Measurements from ENCODE around the gene DCAF11. TPM values are rescaled to one million over a fixed set of nuclear protein-coding genes. Genes with fewer than 3 reads are reported as not detected.

Gene DCAF11
- total RNA-seq, 2 experiments from 2014 or later = 74.8 to 75.3 TPM

GRCh38 chr14:24139272-24139934 lies 24.8 kb downstream of the DCAF11 start:
- DNase-seq (peak in 2 of 14 experiments; percentile 45 to 49), ATAC-seq (ENCODE audit: poor library complexity) (no peak)
- H3K4me1 Mint-ChIP-seq (ENCODE audit: low read depth) = peaks cover 72% of the 10 kb centered on the region
- peak overlapping the region; percentile 94 for H3K4me3 Mint-ChIP-seq
- H3K27me3 Mint-ChIP-seq = no peaks in the 10 kb centered on the region
- intact Hi-C loops (cut with DNase I, micrococcal nuclease) = no loop called here
- Histone ChIP-seq H3K36me3 (ENCODE audit: insufficient read depth, low read length) (peaks cover 45% of the 10 kb centered on the region), H3K27me3 (ENCODE audit: control insufficient read depth in 1 of 2, insufficient read depth in 2 of 2, low read length in 2 of 2) (no peaks in the 10 kb centered on the region), H3K27ac (ENCODE audit: low read depth in 1 of 2, low read length in 2 of 2) (no peak overlapping the region), H3K4me1 (ENCODE audit: insufficient read depth, low read length) (peaks cover 64% of the 10 kb centered on the region), H3K9me3 (ENCODE audit: control insufficient read depth in 1 of 2, insufficient read depth in 1 of 2, low read length in 2 of 2) (no peaks in the 10 kb centered on the region), H3K4me3 (ENCODE audit: low read length) (no peak overlapping the region)
- CTCF ChIA-PET = interaction anchor here (1.7 kb wide), 1 partner anchor 22 kb away, joined by 3 read pairs; the partner anchor contains the start of gene IRF9
- H3K27ac Mint-ChIP-seq = peak overlapping the region; percentile 85
- H3K36me3 Mint-ChIP-seq (ENCODE audit: low read depth) = peaks cover 71% of the 10 kb centered on the region
- POLR2A ChIA-PET = interaction anchor here (0.7 to 11.7 kb wide), 4 partner anchors 9 to 76 kb away, joined by 3 to 296 read pairs (median 88); partner anchors contain the start of genes DCAF11, IRF9, MDP1 and NRL
- TF ChIP-seq, protein P1, sequence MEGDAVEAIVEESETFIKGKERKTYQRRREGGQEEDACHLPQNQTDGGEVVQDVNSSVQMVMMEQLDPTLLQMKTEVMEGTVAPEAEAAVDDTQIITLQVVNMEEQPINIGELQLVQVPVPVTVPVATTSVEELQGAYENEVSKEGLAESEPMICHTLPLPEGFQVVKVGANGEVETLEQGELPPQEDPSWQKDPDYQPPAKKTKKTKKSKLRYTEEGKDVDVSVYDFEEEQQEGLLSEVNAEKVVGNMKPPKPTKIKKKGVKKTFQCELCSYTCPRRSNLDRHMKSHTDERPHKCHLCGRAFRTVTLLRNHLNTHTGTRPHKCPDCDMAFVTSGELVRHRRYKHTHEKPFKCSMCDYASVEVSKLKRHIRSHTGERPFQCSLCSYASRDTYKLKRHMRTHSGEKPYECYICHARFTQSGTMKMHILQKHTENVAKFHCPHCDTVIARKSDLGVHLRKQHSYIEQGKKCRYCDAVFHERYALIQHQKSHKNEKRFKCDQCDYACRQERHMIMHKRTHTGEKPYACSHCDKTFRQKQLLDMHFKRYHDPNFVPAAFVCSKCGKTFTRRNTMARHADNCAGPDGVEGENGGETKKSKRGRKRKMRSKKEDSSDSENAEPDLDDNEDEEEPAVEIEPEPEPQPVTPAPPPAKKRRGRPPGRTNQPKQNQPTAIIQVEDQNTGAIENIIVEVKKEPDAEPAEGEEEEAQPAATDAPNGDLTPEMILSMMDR (IDR thresholded peaks at IDR 0.05) = no peak
- H3K9me3 Mint-ChIP-seq = no peaks in the 10 kb centered on the region

- Histone ChIP-seq H3K4me3 (ENCODE audit: low read length) (peak within 1 kb of the TSS; percentile 92), H3K36me3 (ENCODE audit: insufficient read depth, low read length) (peaks cover 58% of the 10 kb centered on the region), H3K9me3 (ENCODE audit: control insufficient read depth in 1 of 2, insufficient read depth in 1 of 2, low read length in 2 of 2) (no peaks in the 10 kb centered on the region), H3K27me3 (ENCODE audit: control insufficient read depth in 1 of 2, insufficient read depth in 2 of 2, low read length in 2 of 2) (no peaks in the 10 kb centered on the region), H3K27ac (ENCODE audit: low read depth in 1 of 2, low read length in 2 of 2) (peak within 1 kb of the TSS; percentile 62 to 71), H3K4me1 (ENCODE audit: insufficient read depth, low read length) (peaks cover 73% of the 10 kb centered on the region)
- ATAC-seq (ENCODE audit: poor library complexity) (peak; percentile 90), DNase-seq (peak; percentile 97 to 100 (median 99))
- Mint-ChIP-seq H3K36me3 (ENCODE audit: low read depth) (peaks cover 71% of the 10 kb centered on the region), H3K9me3 (no peaks in the 10 kb centered on the region), H3K27ac (peak within 1 kb of the TSS; percentile 90), H3K4me3 (peak within 1 kb of the TSS; percentile 95), H3K27me3 (no peaks in the 10 kb centered on the region), H3K4me1 (ENCODE audit: low read depth) (peaks cover 76% of the 10 kb centered on the region)
- TF ChIP-seq, protein P1 (IDR thresholded peaks at IDR 0.05) = no peak
- ChIA-PET POLR2A (interaction anchor here (0.7 to 11.7 kb wide), 23 partner anchors 9 to 289 kb away, joined by 3 to 296 read pairs (median 5); partner anchors contain the start of genes CBLN3, CHMP4A, DCAF11 and DHRS1), CTCF (interaction anchor here (0.8 to 1.2 kb wide), 7 partner anchors 19 to 101 kb away, joined by 3 to 11 read pairs (median 4); partner anchors contain the start of genes DCAF11, IRF9, MDP1 and NRL)
- intact Hi-C loops (cut with DNase I, micrococcal nuclease) = loop anchor here in 1 of 2 experiments (1.0 kb wide), 1 partner anchor 26 kb away; no protein-coding TSS in a partner anchor
Observed at GRCh38 chr14:24141097-24141880, 26.7 kb downstream of the DCAF11 start, which contains the start of gene EMC9. TSS of gene EMC9 (minus strand) at chr14:24141591. CDS start at chr14:24141304, 287 bp downstream.

DNA sequence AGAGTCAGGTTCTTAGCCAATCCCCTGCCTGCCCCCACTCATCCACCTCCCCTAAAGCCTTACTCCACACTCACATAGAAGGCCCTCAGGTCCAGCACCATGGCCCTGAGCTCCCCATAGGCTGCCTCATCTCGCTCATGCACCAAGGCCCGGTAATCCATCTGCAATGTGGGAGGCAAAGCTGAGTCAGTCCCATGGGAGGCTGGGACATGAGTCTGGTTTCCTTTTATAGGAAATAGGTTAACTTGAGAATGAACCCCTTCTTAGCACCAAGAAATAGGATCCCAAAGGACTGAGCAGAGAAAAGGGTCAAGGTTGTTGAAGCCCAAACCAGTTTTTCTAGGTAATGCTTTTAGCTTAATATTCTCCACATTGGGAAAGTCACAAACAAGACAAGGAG lies 28.9 kb downstream of the DCAF11 start:
- Mint-ChIP-seq H3K4me3 (peak overlapping the region; percentile 66), H3K4me1 (ENCODE audit: low read depth) (peaks cover 75% of the 10 kb centered on the region), H3K27ac (peak overlapping the region; percentile 90), H3K27me3 (no peaks in the 10 kb centered on the region), H3K36me3 (ENCODE audit: low read depth) (peaks cover 77% of the 10 kb centered on the region), H3K9me3 (no peaks in the 10 kb centered on the region)
- Histone ChIP-seq H3K36me3 (ENCODE audit: insufficient read depth, low read length) (peaks cover 43% of the 10 kb centered on the region), H3K27ac (ENCODE audit: low read depth in 1 of 2, low read length in 2 of 2) (no peak overlapping the region), H3K9me3 (ENCODE audit: control insufficient read depth in 1 of 2, insufficient read depth in 1 of 2, low read length in 2 of 2) (no peaks in the 10 kb centered on the region), H3K27me3 (ENCODE audit: control insufficient read depth in 1 of 2, insufficient read depth in 2 of 2, low read length in 2 of 2) (no peaks in the 10 kb centered on the region), H3K4me3 (ENCODE audit: low read length) (no peak overlapping the region), H3K4me1 (ENCODE audit: insufficient read depth, low read length) (peaks cover 62% of the 10 kb centered on the region)
- TF ChIP-seq, protein P1 (IDR thresholded peaks at IDR 0.05) = no peak
- ChIA-PET POLR2A (interaction anchor here (0.6 to 6.4 kb wide), 4 partner anchors 8 to 35 kb away, joined by 3 to 119 read pairs (median 8); partner anchors contain the start of genes DCAF11, IRF9, NRL and PSME1), CTCF (interaction anchor here (0.7 to 1.1 kb wide), 2 partner anchors 34 to 165 kb away, joined by 3 read pairs; partner anchors contain the start of gene CIDEB)
- intact Hi-C loops (cut with DNase I, micrococcal nuclease) = no loop called here
- no peak for ATAC-seq (ENCODE audit: poor library complexity)
- no peak for DNase-seq
